HG03175 (cell line): Measurements from ENCODE around the gene MYLK2.

Experiments
- ATAC-seq: cut with Tn5 transposase; IDR thresholded peaks from one replicate; pipeline ENCODE4 v1.9.1; 2021; ENCODE audit warnings: mild to moderate bottlenecking, moderate library complexity; ENCODE audit not compliant: unreplicated experiment

Gene MYLK2

DNA sequence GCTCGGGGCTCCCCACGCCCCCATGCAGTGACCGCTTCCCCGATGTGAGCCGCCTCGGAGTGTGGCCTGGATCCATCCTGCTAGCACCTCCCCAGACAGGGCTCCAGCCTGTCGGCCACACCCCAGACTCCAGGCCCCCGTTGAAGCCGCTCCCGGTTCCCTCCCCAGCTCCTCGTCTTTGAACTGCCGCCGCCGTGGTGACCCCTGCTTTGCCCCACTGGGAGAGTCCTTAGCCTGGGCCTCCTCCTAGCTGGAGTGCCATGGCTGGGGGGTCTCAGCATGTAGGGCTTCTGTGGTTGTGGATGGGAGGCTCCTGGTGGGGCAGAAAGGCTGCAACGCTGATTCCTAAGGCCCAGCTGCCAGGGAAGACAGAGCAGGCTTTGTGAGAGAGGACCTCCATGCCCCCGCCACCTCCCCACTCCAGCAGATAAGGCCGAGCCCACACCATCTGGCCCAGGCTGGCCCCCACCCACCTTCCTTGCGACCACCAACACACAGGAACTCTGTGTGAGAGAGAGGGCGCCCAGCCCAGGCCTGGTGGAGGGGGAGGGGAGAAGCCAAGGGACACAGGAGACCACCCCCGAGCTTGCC, 14.9 kb downstream of the MYLK2 start:
- no peak for ATAC-seq

DNA sequence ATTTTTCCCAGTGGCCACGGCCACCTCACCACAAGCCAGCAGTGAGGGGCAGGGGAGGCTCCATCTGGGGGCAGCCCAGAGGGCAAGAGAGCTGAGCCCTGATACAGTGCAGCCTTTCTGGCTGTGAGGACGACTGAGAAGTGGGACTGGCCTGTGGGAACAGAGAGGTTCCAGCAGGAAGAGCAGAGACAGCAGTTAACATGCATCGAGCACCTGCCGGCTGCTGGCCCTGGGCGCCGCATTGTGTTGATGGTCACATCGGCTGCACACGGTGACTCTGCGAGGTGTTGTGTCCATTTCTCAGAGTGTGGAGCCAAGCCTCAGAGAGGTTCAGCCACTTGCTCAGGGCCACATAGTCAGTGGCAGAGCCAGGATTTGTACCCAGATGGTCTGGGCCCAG, 16.4 kb downstream of the MYLK2 start:
- ATAC-seq: no peak

- ATAC-seq: no peak
These were observed 17.1 kb downstream of the MYLK2 start for GRCh38 chr20:31835977-31836852.

GRCh38 chr20:31836853-31837608, 17.9 kb downstream of the MYLK2 start:
- no peak for ATAC-seq

DNA sequence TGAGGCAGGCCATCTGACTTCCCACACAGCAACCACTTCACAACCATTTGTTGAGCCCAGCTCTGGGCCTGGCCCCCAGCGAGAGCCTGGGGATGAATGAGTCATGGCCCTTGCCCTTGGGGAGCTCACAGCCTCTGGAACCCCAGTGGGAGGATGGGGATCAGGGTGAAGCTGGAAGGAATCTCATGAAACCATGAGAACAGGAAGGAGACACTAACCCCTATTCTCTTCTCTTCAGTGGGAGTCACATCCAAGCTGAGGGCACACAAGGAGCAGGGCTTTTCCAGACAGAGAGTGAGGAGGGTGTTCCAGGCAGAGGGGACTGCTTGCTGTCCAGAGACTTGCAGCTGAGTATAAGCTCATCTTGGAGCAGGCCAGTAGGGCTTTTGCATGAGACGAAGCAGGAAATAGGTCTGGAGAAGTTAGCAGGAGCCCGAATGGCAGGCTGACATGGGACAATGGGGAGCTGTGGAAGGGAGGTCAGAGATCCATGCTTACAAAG, 18.8 kb downstream of the MYLK2 start:
- ATAC-seq: no peak

GRCh38 chr20:31838646-31839292, 19.6 kb downstream of the MYLK2 start:
- no peak for ATAC-seq

DNA sequence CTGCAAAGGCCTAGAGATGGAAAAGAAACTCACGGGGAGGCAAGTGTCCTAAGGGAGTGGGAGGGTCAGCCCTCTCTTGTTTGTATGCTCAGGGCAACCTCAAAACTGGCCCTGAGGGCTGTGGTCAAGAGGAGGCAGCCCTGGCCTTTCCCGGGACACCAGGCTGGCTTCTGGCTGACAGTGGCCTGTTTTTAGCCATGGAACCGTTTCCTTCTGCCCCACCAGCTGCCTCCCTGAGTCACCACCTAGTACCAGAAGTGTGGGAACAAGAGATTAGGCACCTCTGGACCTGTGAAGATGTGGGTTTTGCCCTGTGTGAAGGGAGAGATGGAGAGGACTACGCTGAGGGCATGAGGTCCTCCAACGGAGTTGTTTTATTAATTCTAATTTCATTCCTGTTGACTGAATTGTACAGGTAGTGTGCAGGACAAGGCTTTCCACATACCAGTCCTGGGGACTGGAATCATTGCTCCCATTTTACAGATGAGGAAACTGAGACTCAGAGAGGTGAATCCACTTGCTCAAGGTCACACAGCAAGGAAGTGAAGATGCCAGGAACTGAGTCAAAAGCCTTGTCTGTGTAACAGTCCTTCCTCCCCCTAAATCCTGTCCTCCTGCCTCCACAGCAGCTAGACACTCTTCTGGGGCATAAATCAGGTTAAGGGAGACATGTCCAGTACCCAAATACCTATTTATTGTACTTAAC, 20.8 kb downstream of the MYLK2 start:
- ATAC-seq: no peak

GRCh38 chr20:31840906-31841816, 22.0 kb downstream of the MYLK2 start:
- ATAC-seq: no peak

- no peak for ATAC-seq
These were observed 22.8 kb downstream of the MYLK2 start for GRCh38 chr20:31841928-31842327.

DNA sequence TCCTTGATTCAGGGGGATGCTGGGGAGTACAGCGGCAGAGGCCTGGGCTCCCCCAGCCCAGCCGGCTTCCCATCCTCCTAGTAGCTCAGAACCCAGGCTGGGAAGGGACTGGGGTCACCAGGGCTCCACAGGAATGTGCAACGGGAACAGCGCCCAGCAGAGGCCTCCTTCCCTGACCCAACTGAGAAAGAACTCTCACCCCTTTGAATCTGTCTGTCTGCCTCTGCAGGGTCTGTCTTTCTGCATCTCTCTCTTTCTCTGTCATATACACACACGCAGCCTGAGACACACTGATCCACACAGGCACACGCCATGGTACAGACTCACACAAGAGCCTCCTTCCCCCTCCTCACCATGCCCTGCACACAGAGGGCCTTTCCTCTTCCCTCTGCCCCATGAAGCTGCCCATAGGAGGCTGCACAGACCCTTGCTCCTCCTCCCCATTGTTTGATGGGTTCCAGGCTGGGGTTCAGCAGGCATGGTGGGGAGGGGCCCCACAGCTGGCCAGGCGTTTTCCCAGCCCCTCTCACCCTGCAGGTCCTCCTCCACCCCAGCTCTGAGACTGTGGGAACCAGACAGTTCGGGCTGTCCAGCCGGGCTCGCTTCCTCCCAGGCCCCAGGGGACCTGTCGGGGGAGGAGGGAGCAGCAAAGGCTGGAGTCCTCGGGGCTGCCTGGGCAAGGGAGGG, 23.5 kb downstream of the MYLK2 start:
- no peak for ATAC-seq

- no peak for ATAC-seq
These were observed 24.1 kb downstream of the MYLK2 start for GRCh38 chr20:31843288-31843687.

DNA sequence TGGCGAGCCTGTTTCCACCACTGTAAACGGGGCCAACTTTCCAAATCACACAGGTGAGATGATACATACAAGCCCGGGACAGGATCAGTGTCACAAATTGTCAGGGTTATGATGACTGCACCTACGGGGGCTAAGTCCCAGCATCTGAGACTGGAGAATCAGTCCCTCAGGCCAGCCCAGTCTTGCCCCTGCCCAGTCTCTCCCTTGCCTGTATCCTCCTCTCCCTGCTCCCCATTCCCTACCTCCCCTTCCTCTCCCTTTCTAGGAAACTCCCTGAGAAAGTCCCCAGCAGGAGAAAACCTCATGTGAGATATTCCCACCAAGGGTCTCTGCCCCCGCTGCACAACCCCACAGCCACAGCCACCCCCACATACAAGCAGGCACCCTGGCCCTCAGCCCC, 24.7 kb downstream of the MYLK2 start:
- ATAC-seq: no peak

DNA sequence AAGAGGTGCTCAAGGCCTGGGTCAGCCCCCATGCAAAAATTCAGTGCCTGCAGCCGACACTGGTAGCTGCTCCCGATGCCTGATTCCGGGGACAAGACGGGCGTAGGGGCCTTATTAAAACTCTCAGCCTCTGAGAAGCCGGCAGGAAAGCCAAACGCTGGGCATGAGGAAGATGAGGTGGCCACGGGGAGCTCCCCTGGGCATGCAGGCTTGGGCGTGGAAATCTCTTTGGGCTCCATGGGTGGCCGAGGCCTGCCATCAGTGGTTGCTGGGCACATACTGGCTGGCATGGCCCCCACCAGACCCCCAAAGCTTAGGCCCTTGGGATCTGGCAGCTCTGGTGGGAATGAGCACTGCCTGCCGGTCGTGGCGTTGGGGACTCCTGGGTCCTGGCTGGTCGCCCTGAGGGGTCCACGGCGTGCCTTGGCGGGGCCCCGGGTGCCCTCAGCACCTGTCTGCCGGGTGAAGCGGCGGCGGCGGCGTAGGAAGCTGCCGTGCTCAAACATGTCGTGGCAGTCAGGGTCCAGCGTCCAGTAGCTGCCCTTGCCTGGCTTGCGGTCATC, 25.7 kb downstream of the MYLK2 start:
- no peak for ATAC-seq

DNA sequence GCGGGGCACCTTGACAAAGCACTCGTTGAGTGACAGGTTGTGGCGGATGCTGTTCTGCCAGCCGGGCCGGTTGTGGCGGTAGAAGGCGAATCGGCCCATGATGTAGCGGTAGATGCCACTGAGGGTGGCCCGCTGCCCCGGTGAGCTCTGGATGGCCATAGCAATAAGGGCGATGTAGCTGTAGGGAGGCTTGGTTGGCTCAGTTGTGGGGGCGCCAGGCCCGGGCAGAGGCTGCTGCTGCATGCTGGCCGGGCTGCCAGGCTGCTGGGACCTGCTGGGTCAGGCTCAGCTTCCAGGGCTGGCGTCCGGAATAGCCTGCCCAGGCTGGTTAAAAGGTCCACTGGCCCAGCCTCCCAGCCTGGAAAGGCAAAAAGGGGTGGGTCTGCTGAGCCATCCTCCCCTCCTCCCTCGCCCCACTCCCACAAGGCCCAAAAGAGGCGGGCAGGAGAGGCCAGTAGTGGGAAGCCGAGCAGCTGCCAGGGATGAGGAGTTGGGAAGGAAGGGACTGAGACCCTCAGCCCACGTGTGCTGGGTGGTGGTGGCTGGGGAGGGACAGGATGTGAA, 26.2 kb downstream of the MYLK2 start, which contains the start of gene FOXS1:
TSS of gene FOXS1 (minus strand) at position 305 of the 564 bp plus-strand sequence. CDS start at position 243, 62 bp downstream.
- no peak for ATAC-seq

DNA sequence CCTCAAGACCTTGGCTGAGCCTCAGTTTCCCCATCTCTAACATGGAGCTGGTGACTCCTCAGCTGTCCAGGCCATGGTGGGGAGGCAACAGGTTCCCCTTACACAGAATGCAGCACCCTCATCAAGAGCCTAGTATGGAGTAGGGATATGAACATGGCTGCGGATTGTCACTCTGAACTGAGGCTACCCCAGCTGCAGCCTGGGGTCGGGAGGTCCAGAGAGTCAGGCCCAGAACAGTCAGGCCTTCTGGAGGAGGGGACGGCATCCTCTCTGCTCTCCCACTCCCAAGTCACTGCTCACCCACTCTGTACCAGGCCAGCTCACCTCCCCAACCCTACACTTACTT, 27.6 kb downstream of the MYLK2 start:
- ATAC-seq: no peak

- no peak for ATAC-seq
These were observed 29.2 kb downstream of the MYLK2 start for GRCh38 chr20:31848088-31848999.

- ATAC-seq: no peak
These were observed 30.3 kb downstream of the MYLK2 start for GRCh38 chr20:31849306-31849930.
